H9 (cell line): ENCODE data around the gene SMAD6. TPM values are rescaled to one million over a fixed set of nuclear protein-coding genes. Genes with fewer than 3 reads are reported as not detected.

Source experiments
- DNase-seq: peaks from one replicate; pipeline ENCODE4 v3.0.0-alpha.2; 2017
- H2AFZ ChIP-seq: one replicate; pipeline ENCODE4 v1.6.1; 2013; ENCODE audit warnings: mild to moderate bottlenecking, low read length, control low read depth, moderate library complexity
- H2AK5ac ChIP-seq: 2 replicates; pipeline ENCODE4 v1.6.1; 2013; ENCODE audit warnings: low read length, control low read depth, mixed read lengths; ENCODE audit not compliant: insufficient read length
- H2BK120ac ChIP-seq: one replicate; pipeline ENCODE4 v1.6.1; 2013; ENCODE audit warnings: low read depth, mild to moderate bottlenecking, low read length, control low read depth, inconsistent platforms; ENCODE audit not compliant: poor library complexity, severe bottlenecking
- H2BK12ac ChIP-seq: 2 replicates; pipeline ENCODE4 v1.6.1; 2013; ENCODE audit warnings: low read length, control low read depth, mixed read lengths, low read depth; ENCODE audit not compliant: insufficient read length
- H2BK15ac ChIP-seq: 2 replicates; pipeline ENCODE4 v1.6.1; 2013; ENCODE audit warnings: low read depth, low read length, control low read depth
- H2BK20ac ChIP-seq: one replicate; pipeline ENCODE4 v1.6.1; 2013; ENCODE audit warnings: low read depth, mild to moderate bottlenecking, low read length, control low read depth, inconsistent platforms; ENCODE audit not compliant: poor library complexity, severe bottlenecking
- H2BK5ac ChIP-seq: 2 replicates; pipeline ENCODE4 v1.6.1; 2013; ENCODE audit warnings: low read length, control low read depth, mixed read lengths; ENCODE audit not compliant: insufficient read length
- H3K14ac ChIP-seq: 2 replicates; pipeline ENCODE4 v1.6.1; 2013; ENCODE audit warnings: low read length, control low read depth; ENCODE audit not compliant: insufficient read depth
- H3K18ac ChIP-seq: 2 replicates; pipeline ENCODE4 v1.6.1; 2013; ENCODE audit warnings: low read depth, mild to moderate bottlenecking, mixed read lengths, low read length, control low read depth; ENCODE audit not compliant: insufficient read length
- H3K23ac ChIP-seq: 2 replicates; pipeline ENCODE4 v1.6.1; 2013; ENCODE audit warnings: low read length, control low read depth, mixed read lengths, low read depth; ENCODE audit not compliant: insufficient read length
- H3K23me2 ChIP-seq: 2 replicates; pipeline ENCODE4 v1.6.1; 2013; ENCODE audit warnings: low read depth, mild to moderate bottlenecking, mixed read lengths, low read length, control low read depth; ENCODE audit not compliant: insufficient read length, poor library complexity, severe bottlenecking
- H3K27ac ChIP-seq: 2 replicates; pipeline ENCODE4 v1.5.1; 2013; ENCODE audit warnings: low read length, control low read depth, mixed read lengths, low read depth; ENCODE audit not compliant: insufficient read length
- H3K27me3 ChIP-seq: 2 replicates; pipeline ENCODE4 v1.6.1; 2013; ENCODE audit warnings: low read length, control low read depth, inconsistent platforms; ENCODE audit not compliant: insufficient read depth
- H3K4ac ChIP-seq: 2 replicates; pipeline ENCODE4 v1.6.1; 2013; ENCODE audit warnings: low read depth, mild to moderate bottlenecking, control low read depth, inconsistent platforms, low read length, moderate library complexity
- H3K4me1 ChIP-seq: 2 replicates; pipeline ENCODE4 v1.6.1; 2013; ENCODE audit warnings: low read length, control low read depth, inconsistent platforms; ENCODE audit not compliant: insufficient read depth
- H3K4me2 ChIP-seq: 2 replicates; pipeline ENCODE4 v1.6.1; 2013; ENCODE audit warnings: low read length, control low read depth, mixed read lengths; ENCODE audit not compliant: insufficient read length, insufficient read depth
- H3K56ac ChIP-seq: 2 replicates; pipeline ENCODE4 v1.6.1; 2013; ENCODE audit warnings: low read depth, mild to moderate bottlenecking, mixed read lengths, low read length, control low read depth; ENCODE audit not compliant: insufficient read length
- H3K79me1 ChIP-seq: 2 replicates; pipeline ENCODE4 v1.6.1; 2013; ENCODE audit warnings: low read depth, mild to moderate bottlenecking, moderate library complexity, low read length, control low read depth, inconsistent platforms; ENCODE audit not compliant: insufficient read depth, poor library complexity, severe bottlenecking
- H3K79me2 ChIP-seq: 2 replicates; pipeline ENCODE4 v1.6.1; 2013; ENCODE audit warnings: low read length, control low read depth, inconsistent platforms; ENCODE audit not compliant: insufficient read depth
- H3K9ac ChIP-seq: 2 replicates; pipeline ENCODE4 v1.6.1; 2013; ENCODE audit warnings: low read length, control low read depth, mixed read lengths; ENCODE audit not compliant: insufficient read length; ENCODE audit errors: extremely low read depth
- H3K9me3 ChIP-seq: one replicate; pipeline ENCODE4 v1.6.1; 2013; ENCODE audit warnings: low read depth, low read length, inconsistent platforms; ENCODE audit not compliant: control insufficient read depth
- H3T11ph ChIP-seq: one replicate; pipeline ENCODE4 v1.6.1; 2013; ENCODE audit warnings: mild to moderate bottlenecking, low read length, control low read depth, inconsistent platforms
- H4K20me1 ChIP-seq: one replicate; pipeline ENCODE4 v1.6.1; 2013; ENCODE audit not compliant: control insufficient read depth, insufficient read length, insufficient read depth
- H4K5ac ChIP-seq: 2 replicates; pipeline ENCODE4 v1.6.1; 2013; ENCODE audit warnings: low read depth, mild to moderate bottlenecking, mixed read lengths, low read length, control low read depth; ENCODE audit not compliant: insufficient read length
- H4K8ac ChIP-seq: replicated peaks from 2 replicates; pipeline ENCODE4 v1.6.1; 2013; ENCODE audit warnings: low read length, control low read depth, mixed read lengths, low read depth; ENCODE audit not compliant: insufficient read length
- H4K91ac ChIP-seq: 2 replicates; pipeline ENCODE4 v1.6.1; 2013; ENCODE audit warnings: low read depth, mild to moderate bottlenecking, moderate library complexity, mixed read lengths, low read length, control low read depth; ENCODE audit not compliant: insufficient read length
- H3K27ac Mint-ChIP-seq, 3 experiments: 2 replicates in 2 of 3; 3 replicates in 1 of 3; pipeline ENCODE4 v1.8.0; 2020 to 2021; ENCODE audit warnings: mixed read lengths in 3 of 3, mild to moderate bottlenecking in 1 of 3, moderate library complexity in 1 of 3
- H3K27me3 Mint-ChIP-seq: 2 replicates; pipeline ENCODE4 v1.8.0; 2021; ENCODE audit warnings: low read depth, mild to moderate bottlenecking, moderate library complexity, mixed read lengths
- H3K36me3 Mint-ChIP-seq, 3 experiments: 2 replicates in 2 of 3; 3 replicates in 1 of 3; pipeline ENCODE4 v1.8.0; 2020 to 2021; ENCODE audit warnings: low read depth in 3 of 3, mixed read lengths in 3 of 3; ENCODE audit not compliant: insufficient read depth in 1 of 3
- H3K4me1 Mint-ChIP-seq, 2 experiments: 2 replicates each; pipeline ENCODE4 v1.8.0; 2020; ENCODE audit warnings: mixed read lengths in 2 of 2
- H3K4me3 Mint-ChIP-seq, 2 experiments: 2 replicates in 1 of 2; 3 replicates in 1 of 2; pipeline ENCODE4 v1.8.0; 2020 to 2021; ENCODE audit warnings: mild to moderate bottlenecking in 2 of 2, mixed read lengths in 2 of 2, moderate library complexity in 1 of 2
- H3K9me3 Mint-ChIP-seq, 2 experiments: 2 replicates in 1 of 2; 3 replicates in 1 of 2; pipeline ENCODE4 v1.8.0; 2020; ENCODE audit warnings: mild to moderate bottlenecking in 2 of 2, mixed read lengths in 2 of 2, moderate library complexity in 1 of 2
- CTCF ChIP-seq: fragments of 200-600 bp; sonication (generic); conservative IDR thresholded peaks from 3 replicates; pipeline ENCODE4 v1.8.0; 2021; ENCODE audit warnings: antibody characterized with exemption, mild to moderate bottlenecking
- WGBS: extraction: QIAGEN DNeasy Blood & Tissue Kit; methylation state at CpG from one replicate; pipeline ENCODE4 v1.1.7; 2013; ENCODE audit warnings: missing lambda C conversion rate, low lambda C conversion rate, mixed read lengths; ENCODE audit not compliant: insufficient read length; ENCODE audit errors: extremely low coverage; 5-methylcytosine and 5-hydroxymethylcytosine counted together
- total RNA-seq: library from RNA; stranded (reverse); gene quantifications from 2 replicates; pipeline ENCODE4 v1.2.1, GENCODE V29; 2021

Gene SMAD6
- total RNA-seq, 1 experiment from 2014 or later: 6.0 TPM

GRCh38 chr15:66715720-66716655 is 14.0 kb downstream of the SMAD6 start:
- Histone ChIP-seq H2BK20ac (no peak overlapping the region), H3K4me2 (no peak overlapping the region), H3K9ac (no peak overlapping the region), H3K4me1 (no peaks in the 10 kb centered on the region), H3K27me3 (no peaks in the 10 kb centered on the region), H3K4ac (no peak overlapping the region), H2BK5ac (no peak overlapping the region), H3K23ac (no peak overlapping the region), H3K9me3 (no peaks in the 10 kb centered on the region), H4K91ac (no peak overlapping the region), H2BK120ac (no peak overlapping the region), H2BK15ac (no peak overlapping the region), H2AFZ (no peak overlapping the region), H3K27ac (no peak overlapping the region), H3K14ac (no peak overlapping the region), H3T11ph (no peak overlapping the region), H2AK5ac (no peak overlapping the region), H3K79me2 (no peaks in the 10 kb centered on the region), H4K5ac (no peak overlapping the region), H2BK12ac (no peak overlapping the region), H3K79me1 (no peaks in the 10 kb centered on the region), H4K8ac (no peak overlapping the region), H3K18ac (no peak overlapping the region), H3K23me2 (no peaks in the 10 kb centered on the region), H4K20me1 (no peaks in the 10 kb centered on the region), H3K56ac (no peak overlapping the region)
- no peak for TF ChIP-seq CTCF
- H3K27ac Mint-ChIP-seq: peak overlapping the region; percentile 39 to 75 (median 44); a peak in 3 of 7 replicates
- H3K36me3 Mint-ChIP-seq: peaks cover 4 to 26% (median 5%) of the 10 kb centered on the region in 3 experiments; a peak in 6 of 7 replicates
- peaks cover 26 to 38% of the 10 kb centered on the region in 2 experiments for H3K4me1 Mint-ChIP-seq
- no peak overlapping the region; a peak in 1 of 5 replicates for H3K4me3 Mint-ChIP-seq
- DNase-seq: no peak
- H3K27me3 Mint-ChIP-seq: no peaks in the 10 kb centered on the region
- WGBS: no CpG with 5 or more reads among the region's 15 CpGs
- H3K9me3 Mint-ChIP-seq: no peaks in the 10 kb centered on the region
